ENCODE results near the gene FMN1. TPM values are rescaled to one million over a fixed set of nuclear protein-coding genes. Genes with fewer than 3 reads are reported as not detected.

FMN1 gene
- total RNA-seq, 1 experiment from 2014 or later = 2.4 TPM

DNA sequence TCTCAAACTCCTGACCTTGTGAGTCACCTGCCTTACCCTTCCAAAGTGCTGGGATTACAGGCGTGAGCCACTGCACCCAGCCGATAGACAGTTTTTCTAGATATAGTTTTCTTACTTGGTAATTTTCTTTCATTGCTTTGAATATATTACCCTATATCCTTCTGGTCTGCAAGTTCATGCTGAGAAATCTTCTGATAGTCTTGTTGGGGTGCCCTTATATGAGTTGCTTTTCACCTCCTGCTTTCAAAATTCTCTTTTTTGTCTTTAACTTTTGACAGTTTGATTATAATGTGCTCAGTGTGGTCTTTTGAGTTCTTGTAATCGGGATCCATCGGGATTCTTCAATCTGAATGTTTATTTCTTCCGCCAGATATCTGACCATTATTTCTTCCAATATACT, 259.4 kb downstream of the FMN1 start:
- H3K79me2 ChIP-seq (ENCODE audit: low read length) = no peaks in the 10 kb centered on the region
- no peaks in the 10 kb centered on the region for H3K9me3 ChIP-seq (ENCODE audit: low read length)
- DNase-seq (no peak), ATAC-seq (no peak)
- H3F3A ChIP-seq (ENCODE audit: low read length, unreplicated experiment) = no peaks in the 10 kb centered on the region
- TF ChIP-seq, protein P1, sequence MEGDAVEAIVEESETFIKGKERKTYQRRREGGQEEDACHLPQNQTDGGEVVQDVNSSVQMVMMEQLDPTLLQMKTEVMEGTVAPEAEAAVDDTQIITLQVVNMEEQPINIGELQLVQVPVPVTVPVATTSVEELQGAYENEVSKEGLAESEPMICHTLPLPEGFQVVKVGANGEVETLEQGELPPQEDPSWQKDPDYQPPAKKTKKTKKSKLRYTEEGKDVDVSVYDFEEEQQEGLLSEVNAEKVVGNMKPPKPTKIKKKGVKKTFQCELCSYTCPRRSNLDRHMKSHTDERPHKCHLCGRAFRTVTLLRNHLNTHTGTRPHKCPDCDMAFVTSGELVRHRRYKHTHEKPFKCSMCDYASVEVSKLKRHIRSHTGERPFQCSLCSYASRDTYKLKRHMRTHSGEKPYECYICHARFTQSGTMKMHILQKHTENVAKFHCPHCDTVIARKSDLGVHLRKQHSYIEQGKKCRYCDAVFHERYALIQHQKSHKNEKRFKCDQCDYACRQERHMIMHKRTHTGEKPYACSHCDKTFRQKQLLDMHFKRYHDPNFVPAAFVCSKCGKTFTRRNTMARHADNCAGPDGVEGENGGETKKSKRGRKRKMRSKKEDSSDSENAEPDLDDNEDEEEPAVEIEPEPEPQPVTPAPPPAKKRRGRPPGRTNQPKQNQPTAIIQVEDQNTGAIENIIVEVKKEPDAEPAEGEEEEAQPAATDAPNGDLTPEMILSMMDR (conservative IDR thresholded peaks at IDR 0.05; ENCODE audit: low read depth, low read length) = no peak
- TF ChIP-seq EZH2 (IDR thresholded peaks at IDR 0.05; ENCODE audit: low read length, unreplicated experiment) (no peak), EZH2phosphoT487 (IDR thresholded peaks at IDR 0.05; ENCODE audit: borderline replicate concordance, low read length) (no peak)
- POLR2A ChIA-PET (ENCODE audit: unreplicated experiment) = no interaction called here
- H3K27me3 ChIP-seq (ENCODE audit: low read length) = no peaks in the 10 kb centered on the region
- H3K27ac ChIP-seq (ENCODE audit: low read length) = no peak overlapping the region
- CTCF ChIA-PET = no interaction called here
- no peaks in the 10 kb centered on the region for H3K36me3 ChIP-seq (ENCODE audit: low read depth, low read length)
- H3K9ac ChIP-seq (ENCODE audit: low read length) = no peak overlapping the region
- intact Hi-C loops (cut with micrococcal nuclease) = no loop called here
- no peaks in the 10 kb centered on the region for H3K4me1 ChIP-seq (ENCODE audit: insufficient read depth, low read length)
- no peak overlapping the region for H3K4me2 ChIP-seq (ENCODE audit: low read length)
- H3K4me3 ChIP-seq (ENCODE audit: low read length) = no peak overlapping the region
- BruUV-seq (replicated peaks) = no TSS peak
- no peaks in the 10 kb centered on the region for H4K20me1 ChIP-seq (ENCODE audit: low read length)
- no peak overlapping the region for H2AFZ ChIP-seq (ENCODE audit: low read length)
- H3K9me2 ChIP-seq (replicated peaks; ENCODE audit: low read length) = no peaks in the 10 kb centered on the region

GRCh38 chr15:32933236-32933635, 261.3 kb downstream of the FMN1 start:
- no peaks in the 10 kb centered on the region for H3K36me3 ChIP-seq (ENCODE audit: low read depth, low read length)
- no peaks in the 10 kb centered on the region for H3K9me2 ChIP-seq (replicated peaks; ENCODE audit: low read length)
- H3K79me2 ChIP-seq (ENCODE audit: low read length) = no peaks in the 10 kb centered on the region
- intact Hi-C loops (cut with micrococcal nuclease) = no loop called here
- no peak overlapping the region for H3K27ac ChIP-seq (ENCODE audit: low read length)
- no peak overlapping the region for H3K4me2 ChIP-seq (ENCODE audit: low read length)
- H4K20me1 ChIP-seq (ENCODE audit: low read length) = no peaks in the 10 kb centered on the region
- no peaks in the 10 kb centered on the region for H3F3A ChIP-seq (ENCODE audit: low read length, unreplicated experiment)
- no peak overlapping the region for H3K4me3 ChIP-seq (ENCODE audit: low read length)
- H2AFZ ChIP-seq (ENCODE audit: low read length) = no peak overlapping the region
- H3K4me1 ChIP-seq (ENCODE audit: insufficient read depth, low read length) = 0 out of 2 replicates have a peak, but pooled peaks cover 3% of the 10 kb centered on the region
- ATAC-seq (no peak), DNase-seq (no peak)
- TF ChIP-seq, protein P1 (conservative IDR thresholded peaks at IDR 0.05; ENCODE audit: low read depth, low read length) = no peak
- TF ChIP-seq EZH2phosphoT487 (IDR thresholded peaks at IDR 0.05; ENCODE audit: borderline replicate concordance, low read length) = no peak
- TF ChIP-seq EZH2 (IDR thresholded peaks at IDR 0.05; ENCODE audit: low read length, unreplicated experiment) = no peak
- no peaks in the 10 kb centered on the region for H3K9me3 ChIP-seq (ENCODE audit: low read length)
- ChIA-PET POLR2A (ENCODE audit: unreplicated experiment) (no interaction called here), CTCF (no interaction called here)
- no peaks in the 10 kb centered on the region for H3K27me3 ChIP-seq (ENCODE audit: low read length)
- no TSS peak for BruUV-seq (replicated peaks)
- H3K9ac ChIP-seq (ENCODE audit: low read length) = no peak overlapping the region

- no peaks in the 10 kb centered on the region for H3K9me2 ChIP-seq (replicated peaks; ENCODE audit: low read length)
- H4K20me1 ChIP-seq (ENCODE audit: low read length) = no peaks in the 10 kb centered on the region
- no peak overlapping the region for H3K4me3 ChIP-seq (ENCODE audit: low read length)
- H2AFZ ChIP-seq (ENCODE audit: low read length) = no peak overlapping the region
- DNase-seq (peak; percentile 14), ATAC-seq (no peak)
- intact Hi-C loops (cut with micrococcal nuclease) = no loop called here
- no peaks in the 10 kb centered on the region for H3F3A ChIP-seq (ENCODE audit: low read length, unreplicated experiment)
- H3K9me3 ChIP-seq (ENCODE audit: low read length) = no peaks in the 10 kb centered on the region
- TF ChIP-seq EZH2phosphoT487 (IDR thresholded peaks at IDR 0.05; ENCODE audit: borderline replicate concordance, low read length) (no peak), EZH2 (IDR thresholded peaks at IDR 0.05; ENCODE audit: low read length, unreplicated experiment) (no peak)
- TF ChIP-seq, protein P1 (conservative IDR thresholded peaks at IDR 0.05; ENCODE audit: low read depth, low read length) = no peak
- H3K4me1 ChIP-seq (ENCODE audit: insufficient read depth, low read length) = 0 out of 2 replicates have a peak, but pooled peaks cover 3% of the 10 kb centered on the region
- no peak overlapping the region for H3K9ac ChIP-seq (ENCODE audit: low read length)
- H3K79me2 ChIP-seq (ENCODE audit: low read length) = no peaks in the 10 kb centered on the region
- no peak overlapping the region for H3K4me2 ChIP-seq (ENCODE audit: low read length)
- no peaks in the 10 kb centered on the region for H3K27me3 ChIP-seq (ENCODE audit: low read length)
- no peak overlapping the region for H3K27ac ChIP-seq (ENCODE audit: low read length)
- no TSS peak for BruUV-seq (replicated peaks)
- H3K36me3 ChIP-seq (ENCODE audit: low read depth, low read length) = no peaks in the 10 kb centered on the region
- CTCF ChIA-PET = no interaction called here
- POLR2A ChIA-PET (ENCODE audit: unreplicated experiment) = no interaction called here
These were observed 265.6 kb downstream of the FMN1 start for GRCh38 chr15:32928876-32929275.

All from PC-3 (cell line).